ENCODE measurements around the gene GPR55.

DNA sequence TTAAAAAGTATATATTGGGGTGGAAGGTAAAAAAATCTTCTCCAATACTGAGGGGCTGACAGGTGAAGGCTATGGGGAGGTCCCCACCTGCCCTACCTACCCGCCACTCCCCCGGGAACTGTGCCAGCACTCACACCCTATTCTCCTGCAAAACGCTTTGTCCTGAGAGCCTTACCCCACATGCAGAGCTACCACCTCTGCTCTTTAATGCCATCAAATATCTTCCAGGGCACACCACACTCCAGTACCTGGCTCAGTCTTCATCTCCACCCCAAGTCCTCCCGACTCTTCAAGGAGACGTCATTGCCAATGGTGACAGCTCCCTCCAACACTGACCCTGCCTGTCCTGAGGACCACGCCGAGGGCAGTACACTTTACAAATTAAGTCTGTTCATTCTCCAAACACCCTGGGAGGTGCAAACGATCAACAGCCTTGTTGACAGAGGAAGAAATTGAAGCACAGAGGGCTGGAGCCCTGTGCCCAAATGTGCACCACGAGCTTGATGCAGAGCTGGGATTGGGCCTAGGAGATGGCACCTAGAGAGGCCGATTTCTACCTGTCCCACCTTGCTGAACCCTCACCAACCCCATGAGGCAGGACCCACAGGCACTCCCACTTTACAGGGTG, 6.0 kb upstream of the GPR55 start:
- TF ChIP-seq CTCF (optimal IDR thresholded peaks at IDR 0.05 in 1 of 3, IDR thresholded peaks at IDR 0.05 in 1 of 3, conservative IDR thresholded peaks at IDR 0.05 in 1 of 3; ENCODE audit: extremely low read depth in 1 of 3, insufficient read depth in 2 of 3, low read length in 3 of 3) (no peak), EZH2 (IDR thresholded peaks at IDR 0.05; ENCODE audit: low read length) (no peak)
